GM13977 (cell line): ENCODE measurements around the gene OGFR.
A peak's percentile ranks its signal among the peaks of the same experiment; 100 is the strongest.

Experiments used
- DNase-seq: peaks from one replicate; pipeline ENCODE4 v3.0.0; 2012; ENCODE audit warnings: low spot score
- CTCF ChIP-seq: IDR thresholded peaks from 2 replicates; pipeline ENCODE4 v1.5.1; 2012; ENCODE audit warnings: mild to moderate bottlenecking, control low read depth; ENCODE audit not compliant: insufficient read depth; ENCODE audit errors: extremely low read depth, missing control alignments
- in situ Hi-C: fragments of 300-500 bp; cut with MboI; formaldehyde crosslinking; loops from one replicate; pipeline ENCODE4 v1.12.0; 2022; ENCODE audit warnings: low sequenced_read_pairs, low pct_unique_long_range_greater_than_20kb, mixed read lengths, inconsistent platforms; ENCODE audit not compliant: unreplicated experiment

The OGFR gene

GRCh38 chr20:62802026-62802712 lies 2.5 kb upstream of the OGFR start:
- DNase-seq: no peak
- TF ChIP-seq CTCF: no peak
- in situ Hi-C loops: no loop called here

GRCh38 chr20:62804021-62804626 lies 511 bp upstream of the OGFR start:
- in situ Hi-C loops: no loop called here
- TF ChIP-seq CTCF: peak; percentile 2
- DNase-seq: no peak

- TF ChIP-seq CTCF: no peak
- no peak for DNase-seq
- in situ Hi-C loops: no loop called here
These were observed 598 bp downstream of the OGFR start for GRCh38 chr20:62805155-62805710.

GRCh38 chr20:62805711-62806382 lies 1.2 kb downstream of the OGFR start:
- in situ Hi-C loops: no loop called here
- no peak for TF ChIP-seq CTCF
- DNase-seq: no peak

GRCh38 chr20:62806383-62807050 lies 1.9 kb downstream of the OGFR start:
- TF ChIP-seq CTCF: no peak
- DNase-seq: no peak
- in situ Hi-C loops: no loop called here

GRCh38 chr20:62807444-62808210 lies 3.0 kb downstream of the OGFR start:
- no peak for DNase-seq
- in situ Hi-C loops: no loop called here
- no peak for TF ChIP-seq CTCF
